MM.1S (cell line): Measurements from ENCODE around the gene CCDC87.

Source experiments
- DNase-seq: peaks from one replicate; pipeline ENCODE4 v3.0.0-alpha.2; 2015
- H2AFZ ChIP-seq: fragments of 300-600 bp; sonication (generic); 2 replicates; pipeline ENCODE4 v1.6.0; 2016; ENCODE audit warnings: antibody characterized with exemption, low read length
- H3F3A ChIP-seq: fragments of 300-600 bp; sonication (generic); 2 replicates; pipeline ENCODE4 v1.6.1; 2016; ENCODE audit warnings: mild to moderate bottlenecking, antibody characterized with exemption, low read length, moderate library complexity, mixed read lengths; ENCODE audit not compliant: insufficient read depth
- H3K27ac ChIP-seq: fragments of 300-600 bp; sonication (generic); 2 replicates; pipeline ENCODE4 v1.5.1; 2016; ENCODE audit warnings: mild to moderate bottlenecking, low read length
- H3K27me3 ChIP-seq: fragments of 300-600 bp; sonication (generic); replicated peaks from 2 replicates; pipeline ENCODE4 v1.6.0; 2016; ENCODE audit warnings: low read length; ENCODE audit not compliant: insufficient read depth
- H3K36me3 ChIP-seq: fragments of 300-600 bp; sonication (generic); replicated peaks from 2 replicates; pipeline ENCODE4 v1.6.1; 2016; ENCODE audit warnings: mild to moderate bottlenecking, low read length, mixed read lengths; ENCODE audit not compliant: insufficient read depth
- H3K4me1 ChIP-seq: fragments of 300-600 bp; sonication (generic); 2 replicates; pipeline ENCODE4 v1.6.1; 2016; ENCODE audit warnings: low read length, mixed read lengths
- H3K4me2 ChIP-seq: fragments of 300-600 bp; sonication (generic); 2 replicates; pipeline ENCODE4 v1.6.0; 2016; ENCODE audit warnings: low read depth, low read length
- H3K4me3 ChIP-seq: fragments of 300-600 bp; sonication (generic); 2 replicates; pipeline ENCODE4 v1.5.1; 2016; ENCODE audit warnings: low read length, mixed read lengths
- H3K79me2 ChIP-seq: fragments of 300-600 bp; sonication (generic); 2 replicates; pipeline ENCODE4 v1.6.1; 2016; ENCODE audit warnings: mixed run types, low read length, mixed read lengths
- H3K9ac ChIP-seq: fragments of 300-600 bp; sonication (generic); 2 replicates; pipeline ENCODE4 v1.6.1; 2016; ENCODE audit warnings: low read length, mixed read lengths
- H3K9me2 ChIP-seq: fragments of 300-600 bp; sonication (generic); replicated peaks from 2 replicates; pipeline ENCODE4 v1.6.1; 2016; ENCODE audit warnings: mild to moderate bottlenecking, low read length, mixed read lengths; ENCODE audit not compliant: insufficient read depth
- H3K9me3 ChIP-seq: fragments of 300-600 bp; sonication (generic); replicated peaks from 2 replicates; pipeline ENCODE4 v1.6.1; 2016; ENCODE audit warnings: mild to moderate bottlenecking, low read length, mixed read lengths; ENCODE audit not compliant: insufficient read depth
- H4K20me1 ChIP-seq: fragments of 300-600 bp; sonication (generic); 2 replicates; pipeline ENCODE4 v1.6.1; 2016; ENCODE audit warnings: mild to moderate bottlenecking, low read length, moderate library complexity, mixed read lengths; ENCODE audit not compliant: insufficient read depth
- EZH2 ChIP-seq: fragments of 300-600 bp; sonication (generic); optimal IDR thresholded peaks from 2 replicates; pipeline ENCODE3; 2017; ENCODE audit warnings: low read depth, mild to moderate bottlenecking, antibody characterized with exemption, low read length, mixed read lengths
- EZH2phosphoT487 ChIP-seq: fragments of 300-600 bp; sonication (generic); IDR thresholded peaks from 2 replicates; pipeline ENCODE4 v1.6.1; 2018; ENCODE audit warnings: antibody characterized with exemption, low read length
- TF ChIP-seq, protein P1 (sequence below): fragments of 300-600 bp; sonication (generic); IDR thresholded peaks from 2 replicates; pipeline ENCODE4 v1.5.1; 2016; ENCODE audit warnings: antibody characterized with exemption, low read length, mixed read lengths

Gene CCDC87

DNA sequence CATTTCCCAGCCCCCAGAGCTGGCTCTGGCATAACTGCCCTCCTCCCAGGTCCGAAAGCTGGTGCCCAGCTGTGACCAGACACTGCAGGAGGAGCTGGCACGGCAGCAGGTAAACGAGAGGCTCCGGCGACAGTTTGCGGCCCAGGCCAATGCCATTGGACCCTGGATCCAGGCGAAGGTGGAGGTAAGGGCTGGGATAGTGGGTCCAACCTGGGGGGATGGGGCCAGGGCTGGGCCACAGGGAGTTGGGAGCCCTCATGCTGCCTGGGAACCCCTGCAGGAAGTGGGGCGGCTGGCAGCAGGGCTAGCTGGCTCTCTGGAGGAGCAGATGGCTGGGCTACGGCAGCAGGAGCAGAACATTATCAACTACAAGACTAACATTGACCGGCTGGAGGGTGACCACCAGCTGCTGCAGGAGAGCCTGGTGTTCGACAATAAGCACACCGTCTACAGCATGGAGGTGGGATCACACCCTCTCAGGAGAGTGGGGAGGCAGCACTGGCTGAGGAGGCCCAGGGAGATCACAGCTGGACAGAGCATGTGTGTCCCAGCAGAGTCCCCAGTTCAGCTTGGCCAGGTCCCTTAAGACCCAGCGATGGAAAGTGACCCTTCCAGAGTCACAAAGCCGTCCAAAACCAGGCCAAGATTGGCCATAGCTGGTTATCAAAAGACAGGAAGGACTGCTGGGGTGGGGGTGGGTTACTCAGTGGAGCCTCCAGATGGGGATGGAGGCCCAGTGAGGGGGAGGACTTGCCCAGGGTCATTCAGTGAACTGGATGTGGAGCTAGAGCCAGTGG lies 31.5 kb downstream of the CCDC87 start:
- no peaks in the 10 kb centered on the region for H3K9me2 ChIP-seq
- TF ChIP-seq EZH2 (no peak), EZH2phosphoT487 (no peak)
- TF ChIP-seq, protein P1, sequence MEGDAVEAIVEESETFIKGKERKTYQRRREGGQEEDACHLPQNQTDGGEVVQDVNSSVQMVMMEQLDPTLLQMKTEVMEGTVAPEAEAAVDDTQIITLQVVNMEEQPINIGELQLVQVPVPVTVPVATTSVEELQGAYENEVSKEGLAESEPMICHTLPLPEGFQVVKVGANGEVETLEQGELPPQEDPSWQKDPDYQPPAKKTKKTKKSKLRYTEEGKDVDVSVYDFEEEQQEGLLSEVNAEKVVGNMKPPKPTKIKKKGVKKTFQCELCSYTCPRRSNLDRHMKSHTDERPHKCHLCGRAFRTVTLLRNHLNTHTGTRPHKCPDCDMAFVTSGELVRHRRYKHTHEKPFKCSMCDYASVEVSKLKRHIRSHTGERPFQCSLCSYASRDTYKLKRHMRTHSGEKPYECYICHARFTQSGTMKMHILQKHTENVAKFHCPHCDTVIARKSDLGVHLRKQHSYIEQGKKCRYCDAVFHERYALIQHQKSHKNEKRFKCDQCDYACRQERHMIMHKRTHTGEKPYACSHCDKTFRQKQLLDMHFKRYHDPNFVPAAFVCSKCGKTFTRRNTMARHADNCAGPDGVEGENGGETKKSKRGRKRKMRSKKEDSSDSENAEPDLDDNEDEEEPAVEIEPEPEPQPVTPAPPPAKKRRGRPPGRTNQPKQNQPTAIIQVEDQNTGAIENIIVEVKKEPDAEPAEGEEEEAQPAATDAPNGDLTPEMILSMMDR = no peak
- H3K36me3 ChIP-seq = no peaks in the 10 kb centered on the region
- H3K4me2 ChIP-seq = no peak overlapping the region
- no peak overlapping the region for H3K27ac ChIP-seq
- H4K20me1 ChIP-seq = no peaks in the 10 kb centered on the region
- no peaks in the 10 kb centered on the region for H3K79me2 ChIP-seq
- no peaks in the 10 kb centered on the region for H3K4me1 ChIP-seq
- no peaks in the 10 kb centered on the region for H3F3A ChIP-seq
- DNase-seq = no peak
- no peak overlapping the region for H3K4me3 ChIP-seq
- H2AFZ ChIP-seq = no peak overlapping the region
- no peaks in the 10 kb centered on the region for H3K9me3 ChIP-seq
- no peak overlapping the region for H3K9ac ChIP-seq
- peaks cover 86% of the 10 kb centered on the region for H3K27me3 ChIP-seq

DNA sequence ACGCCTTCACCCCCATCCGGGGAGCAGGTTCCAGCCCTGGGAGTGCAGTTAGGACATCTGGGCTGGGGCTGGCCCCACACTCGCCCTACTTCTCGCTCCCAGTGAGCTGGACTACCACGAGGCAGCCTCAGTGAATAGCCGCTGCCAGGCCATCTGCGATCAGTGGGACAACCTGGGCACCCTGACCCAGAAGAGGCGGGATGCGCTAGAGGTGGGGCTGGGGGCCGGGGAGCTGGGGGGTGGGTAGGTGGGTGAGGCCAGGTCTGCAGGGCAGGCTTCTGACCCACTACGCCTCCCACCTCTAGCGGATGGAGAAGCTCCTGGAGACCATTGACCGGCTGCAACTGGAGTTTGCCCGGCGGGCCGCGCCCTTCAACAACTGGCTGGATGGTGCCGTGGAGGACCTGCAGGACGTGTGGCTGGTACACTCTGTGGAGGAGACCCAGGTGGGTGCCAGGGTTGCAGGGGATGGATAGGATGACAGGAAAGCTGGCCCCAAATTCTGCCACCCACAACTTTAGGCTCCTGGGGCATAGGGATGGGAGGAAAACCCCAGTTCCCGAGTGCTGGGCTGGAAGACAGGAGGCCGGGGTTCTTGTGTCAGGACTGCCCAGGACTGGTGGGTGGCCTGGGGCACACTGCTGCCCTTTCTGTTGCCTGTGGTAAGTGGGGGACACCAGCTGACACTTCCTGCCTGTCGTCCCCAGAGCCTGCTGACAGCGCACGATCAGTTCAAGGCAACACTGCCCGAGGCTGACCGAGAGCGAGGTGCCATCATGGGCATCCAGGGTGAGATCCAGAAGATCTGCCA lies 32.8 kb downstream of the CCDC87 start:
- TF ChIP-seq, protein P1 = no peak
- TF ChIP-seq EZH2 (no peak), EZH2phosphoT487 (no peak)
- no peaks in the 10 kb centered on the region for H3K79me2 ChIP-seq
- no peak overlapping the region for H3K9ac ChIP-seq
- H3K4me3 ChIP-seq = no peak overlapping the region
- no peaks in the 10 kb centered on the region for H3F3A ChIP-seq
- no peak for DNase-seq
- H3K9me2 ChIP-seq = no peaks in the 10 kb centered on the region
- peaks cover 86% of the 10 kb centered on the region for H3K27me3 ChIP-seq
- no peak overlapping the region for H2AFZ ChIP-seq
- no peaks in the 10 kb centered on the region for H3K9me3 ChIP-seq
- H3K27ac ChIP-seq = no peak overlapping the region
- H3K36me3 ChIP-seq = no peaks in the 10 kb centered on the region
- no peaks in the 10 kb centered on the region for H3K4me1 ChIP-seq
- no peaks in the 10 kb centered on the region for H4K20me1 ChIP-seq
- no peak overlapping the region for H3K4me2 ChIP-seq

DNA sequence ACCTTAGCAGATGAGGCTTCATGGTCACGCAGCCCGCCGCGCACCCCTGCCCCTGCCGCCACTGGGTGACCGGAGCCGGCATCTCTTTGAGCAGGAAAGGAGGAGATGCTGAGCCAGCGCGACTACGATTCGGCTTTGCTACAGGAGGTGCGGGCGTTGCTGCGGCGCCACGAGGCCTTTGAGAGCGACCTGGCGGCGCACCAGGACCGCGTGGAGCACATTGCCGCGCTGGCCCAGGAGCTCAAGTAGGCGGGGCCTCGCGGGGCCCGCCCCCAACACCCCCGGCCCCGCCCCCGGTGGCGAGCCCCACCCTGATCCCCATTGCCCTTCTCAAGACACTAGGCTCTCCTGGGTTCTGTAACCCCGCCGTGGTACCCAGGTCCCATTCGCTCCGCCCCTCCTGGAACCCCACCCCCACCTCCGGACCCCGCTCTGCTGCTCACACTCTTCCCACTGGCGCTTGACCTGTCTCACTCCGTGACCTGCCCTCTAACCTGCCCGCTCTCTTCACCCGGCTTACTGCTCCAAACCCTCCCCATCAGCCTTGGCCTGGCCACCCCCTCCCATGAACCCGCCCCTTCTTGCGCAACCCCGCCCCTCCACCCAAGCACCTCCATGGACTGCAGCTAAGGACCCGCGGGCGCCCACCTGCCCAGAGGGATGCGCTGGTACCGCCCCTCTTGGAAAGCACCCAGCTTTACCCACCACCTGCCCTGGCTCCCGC lies 33.6 kb downstream of the CCDC87 start:
- Histone ChIP-seq H3K9ac (no peak overlapping the region), H3K4me1 (no peaks in the 10 kb centered on the region), H3K9me3 (no peaks in the 10 kb centered on the region), H3K27me3 (peaks cover 86% of the 10 kb centered on the region), H3K27ac (no peak overlapping the region), H3K9me2 (no peaks in the 10 kb centered on the region), H2AFZ (no peak overlapping the region), H3K36me3 (no peaks in the 10 kb centered on the region), H3K79me2 (no peaks in the 10 kb centered on the region), H3K4me2 (no peak overlapping the region), H3K4me3 (no peak overlapping the region), H3F3A (no peaks in the 10 kb centered on the region), H4K20me1 (no peaks in the 10 kb centered on the region)
- DNase-seq = no peak
- TF ChIP-seq EZH2phosphoT487 (no peak), EZH2 (no peak)
- TF ChIP-seq, protein P1 = no peak
